CD4-positive, alpha-beta T cell treated with Interleukin-21 for 1 hour (primary cell): ENCODE measurements around the gene NPAS3.

Experiments
- DNase-seq: peaks from one replicate; pipeline ENCODE4 v3.0.0-alpha.2; 2020

The NPAS3 gene

DNA sequence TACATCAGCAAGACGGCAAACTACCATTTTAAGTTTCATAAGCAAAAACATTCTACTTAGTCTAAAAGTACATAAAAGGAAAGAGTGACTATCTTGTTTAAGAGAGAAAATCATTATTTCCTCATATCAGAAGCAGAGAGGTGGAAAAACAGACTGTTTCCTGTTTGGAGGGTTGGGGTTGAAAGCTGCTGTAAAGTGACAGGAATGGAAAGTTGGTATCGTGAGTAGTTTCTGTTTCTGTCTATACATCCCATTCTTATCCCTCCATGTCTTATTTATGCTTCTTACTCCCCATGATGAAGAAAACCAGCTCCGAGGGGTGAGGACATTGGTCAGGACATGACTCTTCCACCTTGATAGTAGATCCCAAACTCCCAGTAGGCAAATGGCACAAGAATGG lies 795.7 kb downstream of the NPAS3 start:
- DNase-seq: no peak

DNA sequence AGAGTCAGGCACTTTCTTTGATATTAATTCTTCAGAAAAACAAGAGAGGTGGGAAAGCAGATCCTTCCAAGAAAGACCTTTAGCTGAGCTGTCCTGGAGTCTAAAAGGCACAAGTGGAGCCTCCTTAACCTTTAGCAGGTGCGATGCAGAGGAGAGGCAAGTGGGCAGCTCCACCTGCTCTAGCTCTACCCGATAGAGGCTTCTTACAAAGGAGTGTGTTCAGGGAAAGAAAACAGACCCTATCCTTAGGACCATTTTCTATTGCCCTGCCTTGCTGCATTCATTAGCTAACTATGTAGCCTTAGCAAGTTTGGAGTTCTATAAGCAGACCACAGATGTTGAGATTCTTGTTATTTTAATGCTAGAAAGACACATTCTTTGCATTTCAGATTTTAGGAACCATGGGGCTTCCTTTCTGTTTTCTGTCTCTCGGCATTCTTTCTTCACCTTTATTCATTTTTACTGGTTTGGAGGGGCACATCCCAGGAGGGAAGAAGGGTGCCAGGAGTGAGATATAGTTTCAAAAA lies 797.7 kb downstream of the NPAS3 start:
- DNase-seq: no peak

- DNase-seq: no peak
These were observed 798.3 kb downstream of the NPAS3 start for GRCh38 chr14:33736979-33737378.

GRCh38 chr14:33737446-33737845 lies 798.8 kb downstream of the NPAS3 start:
- no peak for DNase-seq

GRCh38 chr14:33738029-33738428 lies 799.4 kb downstream of the NPAS3 start:
- no peak for DNase-seq

DNA sequence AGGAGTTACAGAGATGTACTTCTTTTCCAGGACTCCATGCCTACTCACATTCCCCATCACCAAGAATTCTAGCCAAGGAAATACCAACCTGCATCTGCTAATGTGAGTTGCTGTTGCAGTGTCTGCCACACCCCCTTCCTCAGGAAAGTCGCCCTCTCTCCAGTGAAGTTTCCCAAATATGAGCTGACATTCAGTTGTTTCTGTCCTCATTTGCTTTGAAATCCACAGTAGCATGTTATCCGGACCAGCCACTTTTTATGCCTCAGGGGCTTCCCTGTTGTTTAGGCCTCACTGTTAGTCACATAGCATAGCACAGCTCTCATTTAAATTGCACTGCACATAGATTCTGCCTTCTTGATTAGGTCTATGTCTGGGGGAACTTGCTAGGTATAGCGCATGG lies 799.8 kb downstream of the NPAS3 start:
- DNase-seq: no peak

GRCh38 chr14:33740531-33740930 lies 801.9 kb downstream of the NPAS3 start:
- DNase-seq: no peak

DNA sequence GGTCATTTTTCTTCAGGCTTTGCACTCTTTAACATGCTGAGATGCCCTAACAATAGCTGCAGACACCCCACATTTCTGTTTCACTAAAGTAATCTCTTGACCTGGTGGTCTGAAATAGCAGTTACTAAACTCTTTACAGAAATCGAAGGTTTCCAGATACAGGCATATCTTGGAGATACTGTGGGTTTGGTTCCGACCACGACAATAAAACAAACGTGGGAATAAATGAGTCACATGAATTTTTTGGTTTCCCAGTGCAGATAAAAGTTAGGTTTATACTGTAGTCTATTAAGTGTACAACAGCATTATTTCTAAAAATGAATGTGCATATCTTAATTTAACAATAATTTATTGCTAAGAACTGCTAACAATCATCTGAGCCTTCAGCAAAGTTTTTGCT lies 803.5 kb downstream of the NPAS3 start:
- DNase-seq: no peak

DNA sequence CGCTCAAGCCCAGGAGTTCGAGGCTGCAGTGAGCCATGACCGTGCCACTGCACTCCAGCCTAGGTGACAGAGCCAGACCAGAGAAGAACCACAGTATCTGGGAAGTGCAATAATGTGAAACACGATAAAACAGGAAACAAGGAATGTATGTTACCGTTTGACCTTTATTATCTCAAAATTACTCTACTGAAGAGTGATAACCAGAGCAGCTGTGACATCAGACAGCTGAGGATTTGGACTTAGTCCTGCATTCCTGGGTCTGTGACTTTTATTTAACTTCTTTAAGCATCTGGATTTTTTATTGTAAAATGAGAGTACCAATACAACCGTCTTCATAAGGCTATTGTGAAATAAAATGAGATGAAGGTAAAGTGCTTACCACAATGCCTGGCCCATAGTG lies 806.5 kb downstream of the NPAS3 start:
- DNase-seq: no peak

- DNase-seq: no peak
These were observed 809.1 kb downstream of the NPAS3 start for GRCh38 chr14:33747749-33748148.

GRCh38 chr14:33754261-33754660 lies 815.6 kb downstream of the NPAS3 start:
- no peak for DNase-seq

- DNase-seq: no peak
These were observed 816.7 kb downstream of the NPAS3 start for GRCh38 chr14:33755358-33755757.

- DNase-seq: no peak
These were observed 818.2 kb downstream of the NPAS3 start for GRCh38 chr14:33756833-33757232.

GRCh38 chr14:33758547-33758946 lies 819.9 kb downstream of the NPAS3 start:
- no peak for DNase-seq

GRCh38 chr14:33762161-33762851 lies 823.6 kb downstream of the NPAS3 start:
- DNase-seq: no peak

GRCh38 chr14:33764876-33765650 lies 826.4 kb downstream of the NPAS3 start:
- DNase-seq: no peak

DNA sequence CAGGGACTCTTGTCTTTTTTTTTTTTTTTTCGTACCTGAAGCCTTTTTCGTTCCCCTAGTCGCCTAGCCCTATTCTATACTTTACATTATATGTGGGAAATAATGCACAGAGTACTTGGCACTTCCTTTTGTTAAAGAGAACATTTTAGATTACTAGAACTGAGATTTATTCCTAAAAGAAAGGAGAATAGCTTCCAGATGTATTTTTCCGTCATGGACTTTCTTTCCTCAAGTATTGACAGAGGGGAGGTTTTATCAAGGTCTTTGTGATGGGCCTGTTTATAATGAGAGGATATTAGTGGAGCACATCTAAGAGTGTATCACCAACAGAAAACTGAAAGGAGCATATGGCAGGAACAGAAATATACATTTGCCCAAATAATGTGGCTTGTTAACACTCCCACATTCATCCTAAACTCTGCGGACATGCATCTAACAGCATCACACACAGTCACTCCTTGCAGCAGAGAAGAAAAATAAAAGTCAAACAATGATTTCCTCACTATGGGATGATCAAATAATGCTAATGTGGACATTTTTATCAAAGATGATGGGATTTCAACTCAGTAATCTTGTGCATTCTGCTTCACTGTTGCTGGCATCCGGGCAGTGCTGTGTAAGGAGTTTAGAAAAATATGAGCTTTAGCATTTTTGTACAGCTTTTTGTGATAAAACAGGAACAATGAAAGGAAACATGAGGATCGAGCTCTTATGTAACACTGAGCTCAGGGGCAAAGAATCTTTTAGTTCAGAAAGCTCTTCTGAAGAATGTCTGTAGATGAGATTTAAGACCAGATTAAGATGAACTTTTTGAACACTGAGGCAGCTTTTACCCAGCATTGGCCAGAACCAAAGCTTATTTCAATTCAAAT lies 829.1 kb downstream of the NPAS3 start:
- DNase-seq: no peak

DNA sequence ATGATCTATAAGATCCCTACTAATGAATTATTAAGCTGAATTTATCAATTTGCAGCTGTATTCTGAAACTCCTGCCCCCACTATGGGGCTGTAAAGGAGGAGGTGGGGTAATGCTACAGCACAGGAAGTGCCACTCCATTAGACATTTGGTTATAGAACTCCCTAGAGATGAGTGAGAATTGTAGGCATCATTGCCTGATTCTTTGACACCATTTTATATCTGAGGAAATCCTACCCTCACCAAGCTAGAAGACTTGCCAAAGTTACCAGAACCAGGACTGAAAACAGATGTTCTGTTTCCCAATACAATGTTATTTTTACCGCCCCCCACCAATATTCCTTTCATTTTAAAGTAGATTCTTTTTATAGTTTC lies 829.8 kb downstream of the NPAS3 start:
- no peak for DNase-seq

GRCh38 chr14:33773205-33774030 lies 834.7 kb downstream of the NPAS3 start:
- no peak for DNase-seq

- no peak for DNase-seq
These were observed 835.5 kb downstream of the NPAS3 start for GRCh38 chr14:33774161-33774560.

DNA sequence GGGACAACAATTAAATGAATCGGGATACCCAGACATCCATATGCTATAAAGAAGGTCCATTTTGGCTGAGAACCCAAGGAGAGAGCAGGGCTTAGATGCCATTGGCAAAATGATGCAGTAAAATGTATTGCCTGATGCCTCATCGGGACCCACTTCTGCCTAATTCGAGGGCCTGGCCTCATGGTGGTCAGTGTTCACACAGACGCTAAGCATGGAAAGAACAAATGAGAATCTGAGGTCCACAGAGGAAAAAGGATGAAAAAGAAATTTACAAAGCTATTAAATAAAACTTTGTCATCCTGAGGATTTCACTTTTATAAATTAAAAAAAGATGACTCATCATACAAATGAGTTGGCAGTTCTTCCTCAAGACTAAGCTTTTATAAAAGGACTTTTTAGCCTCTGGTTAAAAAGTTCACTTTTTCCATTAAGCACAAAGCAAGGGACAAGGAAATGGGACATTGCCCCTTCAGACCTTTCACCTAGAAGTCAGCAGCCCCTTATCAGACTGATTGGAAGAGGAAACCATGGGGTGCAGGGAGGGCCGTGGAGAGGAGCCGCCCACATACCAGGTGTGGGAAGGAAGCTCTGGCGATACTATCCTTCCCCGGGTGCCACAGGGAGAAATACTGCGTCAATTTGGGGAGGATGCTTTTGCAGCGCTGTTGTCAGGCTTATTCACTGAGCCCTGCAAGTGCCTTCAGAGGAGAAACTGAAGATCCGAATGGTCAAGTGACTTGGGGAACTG lies 836.2 kb downstream of the NPAS3 start:
- no peak for DNase-seq

- no peak for DNase-seq
These were observed 838.2 kb downstream of the NPAS3 start for GRCh38 chr14:33776871-33777270.
